Loucy (cell line): ENCODE data around the gene PNMA8C.

ENCODE experiments used
- EZH2phosphoT487 ChIP-seq: fragments of 200-600 bp; IDR thresholded peaks from 2 replicates; pipeline ENCODE4 v1.6.1; 2018; ENCODE audit warnings: antibody characterized with exemption, mild to moderate bottlenecking, moderate library complexity, borderline replicate concordance
- TF ChIP-seq, protein P1 (sequence below): fragments of 200-600 bp; sonication (generic); conservative IDR thresholded peaks from 2 replicates; pipeline ENCODE4 v1.5.1; 2014; ENCODE audit warnings: mild to moderate bottlenecking, antibody characterized with exemption, low read length

- TF ChIP-seq, protein P1, sequence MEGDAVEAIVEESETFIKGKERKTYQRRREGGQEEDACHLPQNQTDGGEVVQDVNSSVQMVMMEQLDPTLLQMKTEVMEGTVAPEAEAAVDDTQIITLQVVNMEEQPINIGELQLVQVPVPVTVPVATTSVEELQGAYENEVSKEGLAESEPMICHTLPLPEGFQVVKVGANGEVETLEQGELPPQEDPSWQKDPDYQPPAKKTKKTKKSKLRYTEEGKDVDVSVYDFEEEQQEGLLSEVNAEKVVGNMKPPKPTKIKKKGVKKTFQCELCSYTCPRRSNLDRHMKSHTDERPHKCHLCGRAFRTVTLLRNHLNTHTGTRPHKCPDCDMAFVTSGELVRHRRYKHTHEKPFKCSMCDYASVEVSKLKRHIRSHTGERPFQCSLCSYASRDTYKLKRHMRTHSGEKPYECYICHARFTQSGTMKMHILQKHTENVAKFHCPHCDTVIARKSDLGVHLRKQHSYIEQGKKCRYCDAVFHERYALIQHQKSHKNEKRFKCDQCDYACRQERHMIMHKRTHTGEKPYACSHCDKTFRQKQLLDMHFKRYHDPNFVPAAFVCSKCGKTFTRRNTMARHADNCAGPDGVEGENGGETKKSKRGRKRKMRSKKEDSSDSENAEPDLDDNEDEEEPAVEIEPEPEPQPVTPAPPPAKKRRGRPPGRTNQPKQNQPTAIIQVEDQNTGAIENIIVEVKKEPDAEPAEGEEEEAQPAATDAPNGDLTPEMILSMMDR: no peak
- TF ChIP-seq EZH2phosphoT487: no peak
Measured at GRCh38 chr19:46383846-46384245, 44.9 kb downstream of the PNMA8C start.
